DMS114 treated with DMSO at 0.1 percent for 48 hours (cell line): ENCODE data around the gene MPC2.
"Not testable (repeated sequence)": the region's sequence is repeated elsewhere in the genome, so short reads cannot be mapped to it uniquely, and the experiment has no call there.

Experiments used
- DNase-seq: peaks from one replicate; lab custom pipeline; 2025; ENCODE audit not compliant: unreplicated experiment; lab: John Stamatoyannopoulos, UW

The MPC2 gene

DNA sequence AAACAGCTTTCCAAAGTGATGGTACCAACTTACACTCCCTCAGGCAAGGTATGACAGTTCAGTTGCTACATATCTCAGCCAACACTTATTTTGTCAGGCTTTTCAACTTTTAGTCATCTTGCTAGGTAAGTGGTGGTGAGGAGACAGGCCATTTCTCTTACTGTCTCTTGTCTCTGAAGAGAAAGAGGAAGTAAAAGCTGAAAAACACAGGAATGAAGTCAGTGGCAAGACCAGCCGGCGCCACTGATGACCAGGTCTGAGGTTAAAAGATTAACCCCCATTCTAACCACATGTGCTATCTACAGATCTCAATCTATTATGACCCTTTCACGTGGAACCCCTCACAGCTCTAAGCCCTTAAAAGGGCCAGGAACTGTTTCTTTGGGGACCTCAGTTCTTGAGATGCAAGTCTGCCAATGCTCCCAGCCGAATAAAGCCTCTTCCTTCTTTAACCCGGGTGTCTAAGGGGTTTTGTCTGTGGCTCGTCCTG lies 27.1 kb downstream of the MPC2 start:
- no peak for DNase-seq

- DNase-seq: no peak
These were observed 31.2 kb downstream of the MPC2 start for GRCh38 chr1:167905671-167906070.

- DNase-seq: no peak
These were observed 31.7 kb downstream of the MPC2 start for GRCh38 chr1:167905182-167905581.

DNA sequence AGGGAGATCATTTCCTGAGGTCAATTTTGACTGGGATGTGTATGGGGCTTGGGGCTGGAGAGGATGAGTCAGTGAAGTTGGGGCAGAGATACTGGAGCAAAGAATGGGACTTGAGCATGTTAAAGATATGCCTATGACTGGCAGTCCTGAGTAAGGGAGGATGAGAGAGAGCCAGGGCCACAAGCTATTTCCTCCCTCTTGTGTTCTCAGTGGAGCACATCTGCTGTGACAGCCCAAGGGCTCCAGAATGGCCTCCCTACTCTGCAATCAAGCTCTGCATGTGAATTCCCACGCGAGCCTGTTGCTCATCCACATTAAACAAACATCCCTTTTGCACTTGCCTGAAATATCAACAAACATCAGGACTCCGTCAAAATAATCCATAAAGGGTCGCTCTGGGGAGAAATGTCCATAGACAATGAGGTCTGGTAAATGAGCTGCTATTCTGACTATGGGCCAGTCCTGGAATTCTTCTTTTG lies 32.2 kb downstream of the MPC2 start:
- DNase-seq: no peak

DNA sequence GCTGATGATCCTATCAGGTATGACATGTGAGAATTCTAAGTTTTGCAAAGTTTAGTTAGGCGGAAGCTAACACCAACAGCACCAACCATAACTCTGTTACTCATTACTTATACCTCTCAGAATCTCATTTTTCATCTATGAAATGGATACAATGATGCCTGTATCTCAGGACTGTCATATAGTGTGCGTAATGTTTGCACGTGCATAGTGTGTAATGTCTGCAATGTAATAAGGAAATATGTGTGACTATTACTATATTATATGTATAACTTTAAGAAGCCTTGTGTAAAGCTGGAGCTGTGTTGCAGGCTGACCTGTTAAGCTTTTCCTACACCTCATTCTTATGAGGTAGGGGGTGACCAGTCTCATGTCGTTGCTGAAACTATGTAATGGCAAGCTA lies 36.0 kb downstream of the MPC2 start:
- no peak for DNase-seq

- DNase-seq: no peak
These were observed 37.6 kb downstream of the MPC2 start for GRCh38 chr1:167899253-167899681.

DNA sequence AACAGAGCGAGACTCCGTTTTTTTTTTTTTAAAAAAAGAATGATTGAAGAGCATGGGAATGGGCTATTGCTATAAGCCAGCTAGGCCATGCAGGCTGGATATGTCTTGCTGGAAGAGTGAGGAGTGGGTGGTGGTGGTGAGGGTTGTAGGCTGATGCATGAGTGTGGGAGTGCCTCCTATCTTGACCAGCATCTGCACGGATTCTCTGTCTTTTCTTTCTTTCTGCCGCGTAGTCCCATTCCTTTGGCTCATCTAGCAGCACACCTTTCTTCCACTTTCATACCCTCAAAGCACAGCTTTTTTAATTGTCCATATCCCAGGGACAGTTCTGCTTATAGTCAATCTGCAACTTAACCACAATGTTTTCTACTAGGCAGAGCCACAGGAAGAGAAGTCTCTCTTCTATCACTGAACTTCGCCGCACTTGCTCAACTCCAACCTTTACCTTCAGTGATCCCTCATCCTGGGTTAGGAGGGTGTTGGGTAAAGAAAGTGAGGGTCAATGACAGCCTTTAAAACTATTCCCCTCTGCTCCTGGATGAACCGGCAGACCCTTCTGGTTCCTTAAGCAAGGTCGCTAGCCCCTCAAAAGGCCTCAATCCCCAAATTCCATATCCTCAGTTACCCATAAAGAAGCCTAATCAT lies 38.2 kb downstream of the MPC2 start:
- no peak for DNase-seq

- DNase-seq: no peak
These were observed 43.1 kb downstream of the MPC2 start for GRCh38 chr1:167893798-167894197.

DNA sequence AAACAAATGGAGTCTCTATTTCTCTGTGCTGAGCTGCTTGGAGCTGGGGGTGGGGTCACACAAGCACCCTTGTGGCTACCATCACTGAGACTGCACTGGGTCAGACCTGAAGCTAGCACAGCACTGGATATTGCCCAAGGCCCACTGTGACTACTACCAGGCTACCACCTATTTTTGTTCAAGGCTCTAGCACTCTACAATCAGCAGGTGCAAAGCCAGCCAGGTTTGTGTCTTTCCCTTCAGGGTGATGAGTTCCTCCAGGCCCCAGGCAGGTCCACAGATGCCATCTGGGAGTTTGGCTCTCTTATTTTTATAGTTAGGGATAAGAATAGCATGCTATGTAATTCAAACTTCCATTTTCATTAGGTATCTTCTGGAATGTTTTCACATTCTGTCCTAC lies 46.5 kb downstream of the MPC2 start:
- DNase-seq: no peak

DNA sequence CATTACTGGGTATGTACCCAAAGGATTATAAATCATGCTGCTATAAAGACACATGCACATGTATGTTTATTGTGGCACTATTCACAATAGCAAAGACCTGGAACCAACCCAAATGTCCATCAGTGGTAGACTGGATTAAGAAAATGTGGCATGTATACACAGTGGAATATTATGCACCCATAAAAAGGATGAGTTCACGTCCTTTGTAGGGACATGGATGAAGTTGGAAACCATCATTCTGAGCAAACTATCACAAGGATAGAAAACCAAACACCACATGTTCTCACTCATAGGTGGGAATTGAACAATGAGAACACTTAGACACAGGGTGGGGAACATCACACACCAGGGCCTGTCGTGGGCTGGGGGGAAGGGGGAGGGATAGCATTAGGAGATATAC lies 49.7 kb downstream of the MPC2 start:
- DNase-seq: not testable (repeated sequence)

DNA sequence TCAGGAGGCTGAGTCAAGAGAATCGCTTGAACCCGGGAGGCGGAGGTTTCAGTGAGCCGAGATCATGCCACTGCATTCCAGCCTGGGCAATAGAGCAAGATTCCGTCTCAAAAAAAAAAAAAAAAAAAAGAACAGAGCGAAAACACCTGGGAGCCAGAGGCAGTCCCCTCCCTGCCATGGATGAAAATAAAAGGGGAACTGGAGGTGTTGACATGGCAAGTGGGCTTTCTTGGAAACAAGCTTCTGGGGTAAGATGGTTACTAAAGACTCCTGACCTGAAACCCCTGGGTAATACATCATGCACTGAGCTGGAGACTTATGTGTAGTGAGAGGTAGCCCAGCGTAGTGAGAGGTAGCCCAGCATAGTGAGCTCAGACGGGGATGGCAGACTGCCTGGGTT lies 54.5 kb downstream of the MPC2 start:
- no peak for DNase-seq

GRCh38 chr1:167881786-167882185 lies 55.1 kb downstream of the MPC2 start:
- no peak for DNase-seq

- DNase-seq: no peak
These were observed 55.8 kb downstream of the MPC2 start for GRCh38 chr1:167881069-167881468.

DNA sequence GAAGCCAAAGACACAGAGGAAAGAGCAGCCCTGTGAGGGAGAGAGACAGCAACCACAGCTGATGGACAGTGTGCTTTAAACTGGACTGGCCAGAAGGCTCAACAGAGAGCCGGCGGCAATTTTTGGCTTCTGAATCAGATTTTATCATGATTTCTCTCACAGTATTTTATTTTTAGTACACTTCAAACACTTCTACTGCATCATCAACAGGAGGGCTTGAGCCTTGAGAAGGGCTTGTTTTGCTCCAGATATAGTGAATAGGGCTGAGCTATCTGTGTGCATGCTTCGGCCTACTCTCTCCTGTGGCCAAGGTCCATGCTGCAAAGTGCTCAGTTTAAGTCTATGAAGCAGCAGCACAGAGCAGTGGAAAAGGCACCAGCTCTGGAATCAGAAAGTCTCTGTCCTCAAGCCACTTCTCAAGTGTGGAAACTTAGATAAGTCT lies 56.3 kb downstream of the MPC2 start:
- no peak for DNase-seq

- no peak for DNase-seq
These were observed 57.4 kb downstream of the MPC2 start for GRCh38 chr1:167879508-167879907.

- DNase-seq: no peak
These were observed 58.3 kb downstream of the MPC2 start for GRCh38 chr1:167878372-167879160.

DNA sequence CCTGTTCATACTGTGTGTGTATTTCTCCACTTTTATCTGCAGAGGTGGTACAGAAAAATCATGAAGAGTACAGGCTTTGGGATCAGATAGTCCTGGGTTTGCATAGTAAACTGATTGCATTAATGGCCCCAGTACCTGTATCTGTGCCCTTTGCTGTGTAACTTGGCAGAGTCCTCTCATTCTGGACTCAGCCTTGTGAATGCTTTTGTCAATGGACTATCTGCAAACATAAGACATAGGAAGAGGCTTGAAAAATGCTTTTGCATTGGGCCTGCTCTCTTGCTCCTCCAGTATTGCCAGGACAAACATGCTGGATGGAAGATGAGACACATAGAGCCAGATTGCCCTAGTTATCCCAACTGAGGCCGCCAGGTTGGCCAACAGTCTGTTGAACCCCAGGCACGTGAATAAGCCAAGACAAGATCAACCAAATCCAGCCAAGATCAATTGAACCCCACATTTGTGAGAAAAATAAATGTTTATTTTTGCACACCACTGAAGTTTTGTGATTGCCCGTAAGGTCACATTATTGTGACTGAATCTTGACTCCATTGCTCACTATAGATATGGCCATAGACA lies 60.2 kb downstream of the MPC2 start:
- no peak for DNase-seq

DNA sequence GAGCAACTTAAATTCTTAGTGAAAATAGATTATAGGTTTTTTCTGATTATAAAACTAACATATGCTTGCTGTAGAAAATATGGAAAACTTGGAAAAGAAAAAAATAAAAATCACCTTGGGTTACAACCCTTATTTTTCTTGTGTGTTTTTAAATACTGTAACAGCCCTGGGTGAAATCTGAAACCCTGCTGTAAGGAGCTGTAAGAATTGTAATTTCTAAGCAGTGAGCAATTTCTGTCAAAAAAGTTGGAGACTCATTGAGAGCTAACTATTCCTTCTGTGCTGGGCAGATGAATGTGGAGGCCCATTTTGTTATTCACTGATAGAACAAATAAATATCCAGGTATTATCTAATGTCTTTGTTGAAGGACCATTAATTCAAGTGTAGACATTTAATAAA lies 65.5 kb downstream of the MPC2 start:
- no peak for DNase-seq

DNA sequence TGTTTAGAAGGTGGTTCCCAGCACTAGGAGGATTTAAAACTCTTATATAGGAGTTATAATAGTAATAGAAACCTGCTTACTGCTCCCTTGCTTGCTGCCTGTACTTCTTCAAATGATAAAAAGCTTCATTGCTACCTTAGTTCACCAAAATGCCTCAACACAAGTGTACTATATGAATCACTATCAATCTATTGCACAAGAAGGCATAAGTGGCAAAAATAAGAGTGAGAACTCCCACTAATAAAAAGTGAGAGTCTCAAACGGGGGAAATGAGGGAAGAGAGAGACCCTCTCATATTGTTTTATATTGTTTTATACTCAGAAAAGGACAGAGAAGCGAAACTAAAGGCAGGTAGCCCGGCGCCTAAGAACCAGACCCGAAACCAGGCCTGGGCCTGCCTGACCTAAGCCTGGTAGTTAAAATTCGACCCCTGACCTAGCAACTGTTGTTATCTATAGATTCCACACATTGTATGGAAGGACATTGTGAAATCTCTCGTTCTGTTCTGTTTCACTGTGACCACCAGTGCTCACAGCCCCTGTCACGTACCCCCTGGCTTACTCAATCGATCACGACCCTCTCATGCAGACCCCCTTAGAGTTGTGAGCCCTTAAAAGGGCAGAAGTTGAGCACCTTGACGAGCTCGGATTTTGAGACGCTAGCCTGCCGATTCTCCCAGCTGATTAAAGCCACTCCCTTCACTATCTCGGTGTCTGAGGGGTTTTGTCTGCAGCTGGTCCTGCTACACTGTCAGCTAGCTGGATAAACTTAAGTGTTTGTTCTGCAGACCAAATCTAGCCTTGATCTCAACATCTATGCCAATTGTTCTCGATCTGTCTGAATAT lies 67.5 kb downstream of the MPC2 start:
- DNase-seq: not testable (repeated sequence)

- DNase-seq: not testable (repeated sequence)
These were observed 70.0 kb downstream of the MPC2 start for GRCh38 chr1:167866739-167867414.
